ENCODE data around the gene LRFN4. TPM values are rescaled to one million over a fixed set of nuclear protein-coding genes. Genes with fewer than 3 reads are reported as not detected.

Gene LRFN4
- total RNA-seq, 4 donors from 2014 or later: 8.7 to 21.9 (median 13.1) TPM

DNA sequence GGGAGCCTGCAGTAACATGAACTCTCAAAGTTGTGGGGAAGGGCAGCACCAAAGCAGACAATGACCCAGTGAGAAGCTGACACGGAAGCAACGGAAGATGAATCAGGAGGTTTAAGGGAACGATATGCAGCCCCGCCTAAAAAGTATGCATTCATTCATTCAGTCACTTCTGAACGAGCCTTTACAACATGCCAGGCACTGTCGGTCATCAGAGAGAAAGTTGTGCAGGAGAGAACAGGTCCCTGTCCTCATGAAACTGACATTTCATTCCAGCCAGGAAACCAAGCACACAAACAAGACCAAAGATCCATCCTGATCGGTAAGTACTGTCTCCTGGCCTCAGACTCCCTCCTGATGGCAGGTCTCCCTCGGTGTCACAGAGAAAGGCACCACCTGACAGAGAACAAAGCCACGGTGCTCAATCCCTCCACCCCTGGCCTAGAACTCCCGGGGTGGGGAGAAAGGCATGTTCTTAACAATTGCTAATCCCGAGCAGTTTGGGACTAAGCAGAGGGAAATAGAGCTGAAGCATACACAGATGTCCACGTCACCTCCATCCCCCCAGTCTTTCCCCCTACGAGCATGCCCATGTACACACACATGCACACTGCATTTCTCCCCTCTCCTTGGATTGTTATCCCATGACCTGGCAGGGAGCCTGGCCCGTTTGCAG is 49.3 kb downstream of the LRFN4 start:
- WGBS: 62% methylated on average over 14 of the region's 14 CpGs
- H3K4me1 ChIP-seq: peaks cover 6 to 26% (median 17%) of the 10 kb centered on the region in 4 donors
- intact Hi-C loops (cut with DNase I): no loop called here
- DNase-seq (ENCODE audit: extremely low spot score): no peak
- TF ChIP-seq, protein P1, sequence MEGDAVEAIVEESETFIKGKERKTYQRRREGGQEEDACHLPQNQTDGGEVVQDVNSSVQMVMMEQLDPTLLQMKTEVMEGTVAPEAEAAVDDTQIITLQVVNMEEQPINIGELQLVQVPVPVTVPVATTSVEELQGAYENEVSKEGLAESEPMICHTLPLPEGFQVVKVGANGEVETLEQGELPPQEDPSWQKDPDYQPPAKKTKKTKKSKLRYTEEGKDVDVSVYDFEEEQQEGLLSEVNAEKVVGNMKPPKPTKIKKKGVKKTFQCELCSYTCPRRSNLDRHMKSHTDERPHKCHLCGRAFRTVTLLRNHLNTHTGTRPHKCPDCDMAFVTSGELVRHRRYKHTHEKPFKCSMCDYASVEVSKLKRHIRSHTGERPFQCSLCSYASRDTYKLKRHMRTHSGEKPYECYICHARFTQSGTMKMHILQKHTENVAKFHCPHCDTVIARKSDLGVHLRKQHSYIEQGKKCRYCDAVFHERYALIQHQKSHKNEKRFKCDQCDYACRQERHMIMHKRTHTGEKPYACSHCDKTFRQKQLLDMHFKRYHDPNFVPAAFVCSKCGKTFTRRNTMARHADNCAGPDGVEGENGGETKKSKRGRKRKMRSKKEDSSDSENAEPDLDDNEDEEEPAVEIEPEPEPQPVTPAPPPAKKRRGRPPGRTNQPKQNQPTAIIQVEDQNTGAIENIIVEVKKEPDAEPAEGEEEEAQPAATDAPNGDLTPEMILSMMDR (IDR thresholded peaks at IDR 0.05): no peak
- no peak overlapping the region for H3K27ac ChIP-seq (replicated peaks in 1 of 4)
- H3K27me3 ChIP-seq: no peaks in the 10 kb centered on the region
- H3K9me3 ChIP-seq: no peaks in the 10 kb centered on the region
- H3K36me3 ChIP-seq: no peaks in the 10 kb centered on the region
- no peak overlapping the region for H3K4me3 ChIP-seq

DNA sequence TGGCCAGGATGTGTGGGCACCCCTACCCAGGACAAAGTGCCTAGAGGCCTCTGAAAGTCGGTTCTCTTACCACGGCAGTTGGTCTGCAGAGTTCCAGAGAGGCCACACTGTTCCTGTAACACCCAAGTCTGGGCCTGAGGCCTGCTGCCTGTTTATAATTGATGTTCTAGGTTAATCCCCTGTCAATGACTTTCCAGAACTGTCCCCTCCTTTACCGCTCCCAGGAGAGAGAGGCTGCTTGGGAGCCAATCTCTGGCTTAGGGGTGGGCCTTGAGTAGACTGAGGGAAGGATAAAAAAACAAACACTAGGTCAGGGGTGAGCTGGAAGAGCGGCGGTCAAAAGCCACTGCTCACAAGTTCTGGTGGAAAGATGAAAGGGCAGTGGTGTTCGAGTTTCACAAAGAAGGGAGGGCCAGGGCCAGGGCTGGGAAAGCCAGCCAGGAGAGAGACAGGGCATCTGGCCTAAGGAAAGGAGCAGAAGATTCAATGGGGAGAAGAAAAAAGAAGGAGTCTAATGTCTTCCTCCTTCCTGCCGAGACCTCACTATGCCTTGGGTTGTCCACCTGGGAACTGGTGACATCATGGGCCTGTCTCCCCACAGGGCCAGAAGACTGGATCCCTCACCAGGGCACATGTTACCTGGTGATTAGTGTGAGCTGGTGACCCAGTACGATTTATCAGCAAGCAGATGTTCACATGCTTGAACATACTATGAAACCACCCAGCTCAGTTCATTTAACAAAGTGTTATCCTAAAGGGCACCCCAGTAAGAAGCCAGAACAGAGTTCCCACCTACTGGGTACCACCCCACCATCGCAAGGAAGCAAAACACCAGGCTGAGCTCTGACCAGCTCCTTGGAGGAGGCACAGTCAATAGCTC is 51.1 kb downstream of the LRFN4 start:
- no peak for DNase-seq (ENCODE audit: extremely low spot score)
- H3K4me3 ChIP-seq: no peak overlapping the region
- no peaks in the 10 kb centered on the region for H3K36me3 ChIP-seq
- no peaks in the 10 kb centered on the region for H3K9me3 ChIP-seq
- H3K27me3 ChIP-seq: no peaks in the 10 kb centered on the region
- TF ChIP-seq, protein P1 (IDR thresholded peaks at IDR 0.05): no peak
- TF ChIP-seq EP300 (IDR thresholded peaks at IDR 0.05) (no peak), POLR2A (IDR thresholded peaks at IDR 0.05; ENCODE audit: low read depth) (no peak), POLR2AphosphoS5 (IDR thresholded peaks at IDR 0.05) (no peak)
- intact Hi-C loops (cut with DNase I): no loop called here
- H3K27ac ChIP-seq (replicated peaks in 1 of 4): peak overlapping the region in 1 of 4 donors; percentile 8
- H3K4me1 ChIP-seq: peaks cover 6 to 26% (median 17%) of the 10 kb centered on the region in 4 donors
- WGBS: 89% methylated on average over 9 of the region's 9 CpGs

DNA sequence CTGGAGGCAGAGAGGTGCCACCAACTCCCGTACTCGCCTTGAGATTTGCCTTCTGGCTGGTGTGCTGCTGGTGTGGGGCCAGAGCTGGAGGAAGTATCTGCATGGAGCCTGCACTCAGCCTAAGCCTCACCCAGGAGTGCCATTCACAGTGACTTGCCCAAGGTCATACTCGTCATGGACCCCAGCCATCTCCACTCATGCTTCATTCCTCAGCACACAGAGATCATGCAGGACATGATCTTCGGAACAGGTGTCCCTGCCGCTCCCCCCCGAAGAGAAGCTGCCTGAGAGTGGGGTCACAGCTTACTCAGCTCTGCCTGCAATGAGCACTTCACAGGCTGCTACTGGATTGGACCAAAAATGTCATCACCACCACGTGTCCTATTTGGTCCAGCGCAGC is 52.3 kb downstream of the LRFN4 start:
- no peak overlapping the region for H3K27ac ChIP-seq (replicated peaks in 1 of 4)
- DNase-seq (ENCODE audit: extremely low spot score): no peak
- WGBS: 100% methylated on average over 6 of the region's 8 CpGs
- H3K36me3 ChIP-seq: no peaks in the 10 kb centered on the region
- intact Hi-C loops (cut with DNase I): no loop called here
- H3K4me3 ChIP-seq: no peak overlapping the region
- H3K4me1 ChIP-seq: peaks cover 6 to 26% (median 17%) of the 10 kb centered on the region in 4 donors
- H3K27me3 ChIP-seq: no peaks in the 10 kb centered on the region
- no peaks in the 10 kb centered on the region for H3K9me3 ChIP-seq
- no peak for TF ChIP-seq EP300 (IDR thresholded peaks at IDR 0.05)
- TF ChIP-seq POLR2AphosphoS5 (IDR thresholded peaks at IDR 0.05): no peak
- TF ChIP-seq, protein P1 (IDR thresholded peaks at IDR 0.05): no peak
- no peak for TF ChIP-seq POLR2A (IDR thresholded peaks at IDR 0.05; ENCODE audit: low read depth)

DNA sequence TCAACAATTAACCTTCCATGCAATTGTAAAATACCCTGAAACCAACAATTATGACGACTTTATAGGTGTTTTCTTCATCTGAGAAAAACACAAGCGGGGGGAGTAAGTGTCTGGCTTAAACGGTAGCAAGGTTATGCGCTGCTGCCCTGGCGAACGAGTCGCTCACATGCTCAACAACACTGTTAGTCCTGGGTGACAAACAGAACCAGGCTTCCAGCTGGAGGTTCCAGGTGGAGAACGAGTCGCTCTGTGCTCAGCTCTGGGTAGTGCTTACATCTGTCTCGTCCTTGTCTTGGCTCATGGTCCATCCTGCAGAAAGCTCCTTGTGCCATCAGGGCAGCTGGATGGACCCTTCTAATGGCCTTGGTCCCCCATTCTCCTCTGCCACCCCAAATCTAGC is 53.2 kb downstream of the LRFN4 start:
- no peaks in the 10 kb centered on the region for H3K27me3 ChIP-seq
- WGBS: 88% methylated on average over 10 of the region's 10 CpGs
- H3K4me1 ChIP-seq: peaks cover 6 to 28% (median 17%) of the 10 kb centered on the region in 4 donors
- no peaks in the 10 kb centered on the region for H3K9me3 ChIP-seq
- no peak for TF ChIP-seq POLR2AphosphoS5 (IDR thresholded peaks at IDR 0.05)
- TF ChIP-seq EP300 (IDR thresholded peaks at IDR 0.05): no peak
- TF ChIP-seq POLR2A (IDR thresholded peaks at IDR 0.05; ENCODE audit: low read depth): no peak
- TF ChIP-seq, protein P1 (IDR thresholded peaks at IDR 0.05): no peak
- DNase-seq (ENCODE audit: extremely low spot score): no peak
- H3K4me3 ChIP-seq: no peak overlapping the region
- no peaks in the 10 kb centered on the region for H3K36me3 ChIP-seq
- no peak overlapping the region for H3K27ac ChIP-seq (replicated peaks in 1 of 4)
- intact Hi-C loops (cut with DNase I): no loop called here

Other genes starting within 250 kb of the LRFN4 start
- gene RBM14, start 240.4 kb upstream of the LRFN4 start, total RNA-seq: 10 to 100 TPM; 30.5 to 41.7 (median 34.9) TPM
- gene RBM4, start 218.4 kb upstream of the LRFN4 start, total RNA-seq: 100 to 1,000 TPM in 1 of 4 donors, 10 to 100 TPM in 3; 82.2 to 101 (median 90.2) TPM
- 10 to 100 TPM; 10.3 to 13.2 (median 12.2) TPM for gene RBM4B, start 179.2 kb upstream of the LRFN4 start, total RNA-seq
- 10 to 100 TPM in 2 of 4 donors, 1 to 10 TPM in 2; 3.3 to 12.5 (median 10.0) TPM for gene SPTBN2, start 127.8 kb upstream of the LRFN4 start, total RNA-seq
- gene RCE1, start 13.6 kb upstream of the LRFN4 start, total RNA-seq: 10 to 100 TPM in 3 of 4 donors, 1 to 10 TPM in 1; 8.7 to 18.2 (median 13.0) TPM
- 1 to 10 TPM; 2.1 to 5.5 (median 5.1) TPM for gene PC, start 101.3 kb downstream of the LRFN4 start, total RNA-seq
- not detected for gene C11orf86, start 118.2 kb downstream of the LRFN4 start, total RNA-seq
- under 1 TPM in 1 of 4 donors, not detected in 3; 0.13 TPM for gene SYT12, start 166.1 kb downstream of the LRFN4 start, total RNA-seq
- 10 to 100 TPM; 14.4 to 34.7 (median 20.4) TPM for gene RHOD, start 199.8 kb downstream of the LRFN4 start, total RNA-seq